Neural progenitor cell (in vitro differentiated cells): ENCODE data around the gene CACHD1. TPM values are rescaled to one million over a fixed set of nuclear protein-coding genes. Genes with fewer than 3 reads are reported as not detected.

Experiments
- DNase-seq: peaks from one replicate; pipeline ENCODE4 v3.0.0-alpha.2; 2016; ENCODE audit warnings: low spot score
- H2AFZ ChIP-seq: fragments of 200-600 bp; sonication (generic); replicated peaks from 2 replicates; pipeline ENCODE4 v1.6.1; 2016; ENCODE audit warnings: antibody characterized with exemption
- H3F3A ChIP-seq: fragments of 200-600 bp; sonication (generic); 2 replicates; pipeline ENCODE4 v1.6.1; 2016; ENCODE audit warnings: antibody characterized with exemption, low read depth
- H3K27ac ChIP-seq: fragments of 200-600 bp; sonication (generic); 2 replicates; pipeline ENCODE4 v1.5.1; 2016; ENCODE audit warnings: mild to moderate bottlenecking
- H3K27me3 ChIP-seq: fragments of 200-600 bp; sonication (generic); 2 replicates; pipeline ENCODE4 v1.6.1; 2016; ENCODE audit warnings: mild to moderate bottlenecking, moderate library complexity
- H3K36me3 ChIP-seq: fragments of 200-600 bp; sonication (generic); 2 replicates; pipeline ENCODE4 v1.5.1; 2016
- H3K4me1 ChIP-seq: fragments of 200-600 bp; sonication (generic); 2 replicates; pipeline ENCODE4 v1.6.1; 2016; ENCODE audit warnings: mixed run types
- H3K4me2 ChIP-seq: fragments of 200-600 bp; sonication (generic); 2 replicates; pipeline ENCODE4 v1.6.1; 2016
- H3K4me3 ChIP-seq: fragments of 200-600 bp; sonication (generic); 2 replicates; pipeline ENCODE4 v1.5.1; 2016
- H3K79me2 ChIP-seq: fragments of 200-600 bp; sonication (generic); 2 replicates; pipeline ENCODE4 v1.6.1; 2016; ENCODE audit warnings: low read depth
- H3K9ac ChIP-seq: fragments of 200-600 bp; sonication (generic); 2 replicates; pipeline ENCODE4 v1.6.1; 2016
- H3K9me3 ChIP-seq: fragments of 200-600 bp; sonication (generic); 2 replicates; pipeline ENCODE4 v1.5.1; 2016; ENCODE audit warnings: low read depth
- H4K20me1 ChIP-seq: fragments of 200-600 bp; sonication (generic); 2 replicates; pipeline ENCODE4 v1.6.1; 2016; ENCODE audit warnings: low read depth
- H3K27ac Mint-ChIP-seq: 3 replicates; pipeline ENCODE4 v1.8.0; 2021; ENCODE audit warnings: mixed read lengths
- H3K27me3 Mint-ChIP-seq: 2 replicates; pipeline ENCODE4 v1.8.0; 2022; ENCODE audit warnings: low read depth, mild to moderate bottlenecking, inconsistent platforms, moderate library complexity, mixed read lengths; ENCODE audit not compliant: insufficient read depth
- H3K36me3 Mint-ChIP-seq: 3 replicates; pipeline ENCODE4 v1.8.0; 2021; ENCODE audit warnings: mixed read lengths
- H3K4me1 Mint-ChIP-seq: 3 replicates; pipeline ENCODE4 v1.8.0; 2021; ENCODE audit warnings: mixed read lengths
- H3K4me3 Mint-ChIP-seq: 3 replicates; pipeline ENCODE4 v1.8.0; 2021; ENCODE audit warnings: mild to moderate bottlenecking, moderate library complexity, mixed read lengths
- H3K9me3 Mint-ChIP-seq: 3 replicates; pipeline ENCODE4 v1.8.0; 2020; ENCODE audit warnings: mixed read lengths
- EZH2 ChIP-seq: fragments of 200-600 bp; sonication (generic); IDR thresholded peaks from 2 replicates; pipeline ENCODE4 v1.6.1; 2017; ENCODE audit warnings: antibody characterized with exemption, mild to moderate bottlenecking, moderate library complexity
- EZH2phosphoT487 ChIP-seq: fragments of 200-600 bp; sonication (generic); IDR thresholded peaks from 2 replicates; pipeline ENCODE4 v1.6.1; 2017; ENCODE audit warnings: antibody characterized with exemption
- total RNA-seq: library from RNA; depleted of rRNA; stranded (reverse); fragments of >200 nt; gene quantifications from 2 replicates; pipeline ENCODE4 v1.2.3, GENCODE V29; 2015; ENCODE audit warnings: low replicate concordance
- TF ChIP-seq, protein P1 (sequence below): fragments of 200-600 bp; sonication (generic); IDR thresholded peaks from 2 replicates; pipeline ENCODE4 v1.5.1; 2017; ENCODE audit warnings: antibody characterized with exemption, mild to moderate bottlenecking

Gene CACHD1
- total RNA-seq, 1 donor from 2014 or later: 61.0 TPM

DNA sequence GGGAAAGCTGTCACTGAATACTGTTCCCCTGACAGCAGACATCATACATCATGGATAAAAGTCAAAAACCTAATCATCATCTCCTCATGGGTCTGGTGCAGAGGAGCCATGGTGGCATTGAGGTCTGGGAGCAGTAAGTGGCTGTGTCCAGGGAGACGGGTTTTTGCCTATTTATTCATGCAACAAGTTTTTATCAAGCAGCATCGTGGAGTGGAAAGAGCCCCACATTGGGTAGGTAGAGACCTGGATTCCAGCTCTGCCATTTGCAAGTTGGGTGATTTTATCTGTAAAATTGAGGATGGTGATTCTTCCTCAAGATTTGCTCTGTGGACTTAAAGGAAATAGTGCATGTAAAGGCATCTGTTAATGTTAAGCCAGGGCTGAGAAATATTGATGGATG is 4.2 kb downstream of the CACHD1 start:
- H3K27me3 ChIP-seq: peaks cover 26% of the 10 kb centered on the region
- H3K79me2 ChIP-seq: peaks cover 87% of the 10 kb centered on the region
- no peak overlapping the region for H3K27ac ChIP-seq
- Mint-ChIP-seq H3K27me3 (peaks cover 6% of the 10 kb centered on the region), H3K9me3 (no peaks in the 10 kb centered on the region), H3K27ac (peak overlapping the region; percentile 88), H3K4me3 (peak overlapping the region; percentile 61), H3K4me1 (peaks cover 49% of the 10 kb centered on the region), H3K36me3 (peaks cover 13% of the 10 kb centered on the region)
- peaks cover 39% of the 10 kb centered on the region for H3F3A ChIP-seq
- H4K20me1 ChIP-seq: peaks cover 76% of the 10 kb centered on the region
- no peaks in the 10 kb centered on the region for H3K9me3 ChIP-seq
- DNase-seq: no peak
- H3K4me3 ChIP-seq: no peak overlapping the region
- peak overlapping the region; percentile 97 for H3K4me2 ChIP-seq
- no peak overlapping the region for H3K9ac ChIP-seq
- H3K36me3 ChIP-seq: no peaks in the 10 kb centered on the region
- H3K4me1 ChIP-seq: peaks cover 31% of the 10 kb centered on the region
- TF ChIP-seq EZH2 (no peak), EZH2phosphoT487 (no peak)
- TF ChIP-seq, protein P1, sequence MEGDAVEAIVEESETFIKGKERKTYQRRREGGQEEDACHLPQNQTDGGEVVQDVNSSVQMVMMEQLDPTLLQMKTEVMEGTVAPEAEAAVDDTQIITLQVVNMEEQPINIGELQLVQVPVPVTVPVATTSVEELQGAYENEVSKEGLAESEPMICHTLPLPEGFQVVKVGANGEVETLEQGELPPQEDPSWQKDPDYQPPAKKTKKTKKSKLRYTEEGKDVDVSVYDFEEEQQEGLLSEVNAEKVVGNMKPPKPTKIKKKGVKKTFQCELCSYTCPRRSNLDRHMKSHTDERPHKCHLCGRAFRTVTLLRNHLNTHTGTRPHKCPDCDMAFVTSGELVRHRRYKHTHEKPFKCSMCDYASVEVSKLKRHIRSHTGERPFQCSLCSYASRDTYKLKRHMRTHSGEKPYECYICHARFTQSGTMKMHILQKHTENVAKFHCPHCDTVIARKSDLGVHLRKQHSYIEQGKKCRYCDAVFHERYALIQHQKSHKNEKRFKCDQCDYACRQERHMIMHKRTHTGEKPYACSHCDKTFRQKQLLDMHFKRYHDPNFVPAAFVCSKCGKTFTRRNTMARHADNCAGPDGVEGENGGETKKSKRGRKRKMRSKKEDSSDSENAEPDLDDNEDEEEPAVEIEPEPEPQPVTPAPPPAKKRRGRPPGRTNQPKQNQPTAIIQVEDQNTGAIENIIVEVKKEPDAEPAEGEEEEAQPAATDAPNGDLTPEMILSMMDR: no peak
- no peak overlapping the region for H2AFZ ChIP-seq

DNA sequence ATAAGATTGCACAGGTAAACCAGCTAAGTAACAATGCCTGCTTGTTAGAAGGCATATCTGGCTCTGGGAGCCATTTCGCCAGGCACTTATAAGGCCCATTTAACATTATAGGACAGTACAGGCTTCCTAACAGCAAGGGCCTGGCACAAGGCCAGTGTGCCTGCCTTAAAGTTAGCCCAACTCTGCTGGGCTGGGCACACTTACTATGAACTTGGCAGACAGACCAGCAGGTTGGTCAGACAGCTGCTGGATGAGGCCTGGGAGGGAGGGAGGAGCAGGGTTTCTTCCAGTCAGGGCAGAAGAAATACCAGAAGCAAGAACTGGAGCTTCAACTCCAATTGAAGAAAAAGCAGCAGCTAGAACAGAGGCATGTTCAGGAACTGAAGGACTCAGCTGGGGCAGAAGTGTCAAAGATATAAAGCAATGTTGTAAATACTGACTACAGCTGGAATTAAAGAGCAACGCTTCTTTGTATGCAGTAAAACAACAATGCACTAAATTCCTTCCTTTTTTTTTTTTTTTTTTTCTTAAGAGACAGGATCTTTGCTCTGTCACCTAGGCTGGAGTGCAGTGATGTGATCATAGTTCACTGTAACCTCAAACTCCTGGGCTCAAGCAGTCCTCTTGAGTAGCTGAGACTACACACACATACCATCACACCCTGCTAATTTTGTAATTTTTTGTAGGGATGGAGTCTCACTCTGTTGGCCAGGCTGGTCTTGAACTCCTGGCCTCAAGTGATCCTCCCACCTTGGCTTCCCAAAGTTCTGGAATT is 4.9 kb downstream of the CACHD1 start:
- H3F3A ChIP-seq: peaks cover 33% of the 10 kb centered on the region
- H2AFZ ChIP-seq: no peak overlapping the region
- H3K9me3 ChIP-seq: no peaks in the 10 kb centered on the region
- H3K27me3 ChIP-seq: peaks cover 19% of the 10 kb centered on the region
- H3K4me1 ChIP-seq: peaks cover 35% of the 10 kb centered on the region
- H4K20me1 ChIP-seq: peaks cover 83% of the 10 kb centered on the region
- H3K4me1 Mint-ChIP-seq: peaks cover 52% of the 10 kb centered on the region
- no peak for TF ChIP-seq EZH2
- TF ChIP-seq, protein P1: no peak
- no peak for TF ChIP-seq EZH2phosphoT487
- no peak overlapping the region for H3K27ac ChIP-seq
- H3K36me3 ChIP-seq: no peaks in the 10 kb centered on the region
- peaks cover 2% of the 10 kb centered on the region for H3K27me3 Mint-ChIP-seq
- no peak for DNase-seq
- peaks cover 94% of the 10 kb centered on the region for H3K79me2 ChIP-seq
- no peak overlapping the region for H3K9ac ChIP-seq
- H3K27ac Mint-ChIP-seq: peak overlapping the region; percentile 88
- H3K4me3 Mint-ChIP-seq: peak overlapping the region; percentile 61
- H3K4me2 ChIP-seq: peak overlapping the region; percentile 9
- H3K36me3 Mint-ChIP-seq: peaks cover 13% of the 10 kb centered on the region
- no peaks in the 10 kb centered on the region for H3K9me3 Mint-ChIP-seq
- no peak overlapping the region for H3K4me3 ChIP-seq

DNA sequence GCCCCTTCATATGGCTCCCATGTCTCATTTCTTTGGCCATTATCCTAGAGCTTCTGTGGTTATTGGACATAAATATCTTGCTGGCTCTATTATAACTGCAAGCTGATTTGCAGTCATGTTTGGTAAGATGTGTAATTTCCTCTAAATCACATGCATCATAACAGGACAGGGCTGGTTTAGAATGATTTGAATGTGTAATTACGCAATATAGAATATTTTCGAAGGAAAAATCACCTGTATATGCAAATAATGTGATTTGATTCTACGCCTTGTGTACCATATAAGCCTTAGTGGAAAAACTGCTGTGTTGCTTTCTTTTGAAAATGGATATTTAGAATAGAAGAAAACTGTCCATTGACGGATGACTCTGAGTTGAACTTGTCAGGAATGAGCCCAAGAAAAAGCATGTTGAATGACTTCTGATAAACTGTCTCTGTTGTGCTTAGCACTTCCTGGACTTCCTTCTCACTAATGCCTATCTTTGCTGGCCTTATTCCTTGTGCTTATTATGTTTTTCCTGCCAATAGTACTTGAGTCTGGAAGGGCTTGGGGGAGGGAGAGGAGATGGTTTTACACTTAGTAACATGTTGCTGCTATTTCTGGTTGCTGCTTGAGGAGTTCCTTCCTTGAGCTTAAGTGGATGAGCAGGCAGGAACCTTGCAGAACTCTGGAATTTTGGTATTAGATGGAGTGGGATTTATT is 6.5 kb downstream of the CACHD1 start:
- DNase-seq: no peak
- Histone ChIP-seq H3K79me2 (peaks cover 100% of the 10 kb centered on the region), H3K36me3 (no peaks in the 10 kb centered on the region), H3K9me3 (no peaks in the 10 kb centered on the region), H3K27ac (no peak overlapping the region), H3F3A (peaks cover 23% of the 10 kb centered on the region), H3K4me3 (no peak overlapping the region), H3K4me1 (peaks cover 51% of the 10 kb centered on the region), H3K4me2 (no peak overlapping the region), H2AFZ (no peak overlapping the region), H4K20me1 (peaks cover 97% of the 10 kb centered on the region), H3K9ac (no peak overlapping the region), H3K27me3 (peaks cover 18% of the 10 kb centered on the region)
- peaks cover 3% of the 10 kb centered on the region for H3K27me3 Mint-ChIP-seq
- peak overlapping the region; percentile 0 for H3K27ac Mint-ChIP-seq
- H3K4me3 Mint-ChIP-seq: peak overlapping the region; percentile 9
- H3K36me3 Mint-ChIP-seq: peaks cover 16% of the 10 kb centered on the region
- TF ChIP-seq EZH2phosphoT487 (no peak), EZH2 (no peak)
- TF ChIP-seq, protein P1: no peak
- H3K9me3 Mint-ChIP-seq: no peaks in the 10 kb centered on the region
- peaks cover 64% of the 10 kb centered on the region for H3K4me1 Mint-ChIP-seq
